ENCODE measurements around the gene RAB8B. TPM values are rescaled to one million over a fixed set of nuclear protein-coding genes. Genes with fewer than 3 reads are reported as not detected.

RAB8B gene
- total RNA-seq, 4 donors from 2014 or later, result 11.0 to 12.9 (median 12.5) TPM

DNA sequence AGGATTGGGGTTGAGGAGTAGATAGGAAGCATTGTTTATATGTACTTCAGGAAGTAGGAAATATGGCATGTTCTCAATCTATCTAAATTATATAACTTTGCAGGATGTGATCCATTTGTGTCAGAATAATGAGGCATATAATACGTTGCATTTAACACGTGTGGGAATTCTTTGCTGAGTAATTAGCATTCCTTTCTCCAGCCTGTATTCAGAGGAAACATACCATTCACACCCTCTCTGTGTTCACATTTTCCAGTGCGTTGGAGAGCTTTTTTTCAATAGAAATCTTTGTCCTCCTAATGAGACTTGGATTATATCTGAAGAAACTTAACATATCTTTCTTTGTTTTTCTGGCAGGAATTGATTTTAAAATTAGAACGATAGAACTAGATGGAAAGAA is 55.0 kb downstream of the RAB8B start:
- Histone ChIP-seq H3K4me3 (no peak overlapping the region), H3K9me3 (no peaks in the 10 kb centered on the region), H3K27ac (peak overlapping the region; percentile 64), H3K27me3 (no peaks in the 10 kb centered on the region), H3K4me1 (peaks cover 56% of the 10 kb centered on the region), H3K36me3 (peaks cover 4% of the 10 kb centered on the region)
- WGBS, result 13% methylated on average over 4 of the region's 4 CpGs
- no peak for DNase-seq (ENCODE audit: low spot score in 2 of 2)
- TF ChIP-seq, protein P1, sequence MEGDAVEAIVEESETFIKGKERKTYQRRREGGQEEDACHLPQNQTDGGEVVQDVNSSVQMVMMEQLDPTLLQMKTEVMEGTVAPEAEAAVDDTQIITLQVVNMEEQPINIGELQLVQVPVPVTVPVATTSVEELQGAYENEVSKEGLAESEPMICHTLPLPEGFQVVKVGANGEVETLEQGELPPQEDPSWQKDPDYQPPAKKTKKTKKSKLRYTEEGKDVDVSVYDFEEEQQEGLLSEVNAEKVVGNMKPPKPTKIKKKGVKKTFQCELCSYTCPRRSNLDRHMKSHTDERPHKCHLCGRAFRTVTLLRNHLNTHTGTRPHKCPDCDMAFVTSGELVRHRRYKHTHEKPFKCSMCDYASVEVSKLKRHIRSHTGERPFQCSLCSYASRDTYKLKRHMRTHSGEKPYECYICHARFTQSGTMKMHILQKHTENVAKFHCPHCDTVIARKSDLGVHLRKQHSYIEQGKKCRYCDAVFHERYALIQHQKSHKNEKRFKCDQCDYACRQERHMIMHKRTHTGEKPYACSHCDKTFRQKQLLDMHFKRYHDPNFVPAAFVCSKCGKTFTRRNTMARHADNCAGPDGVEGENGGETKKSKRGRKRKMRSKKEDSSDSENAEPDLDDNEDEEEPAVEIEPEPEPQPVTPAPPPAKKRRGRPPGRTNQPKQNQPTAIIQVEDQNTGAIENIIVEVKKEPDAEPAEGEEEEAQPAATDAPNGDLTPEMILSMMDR (IDR thresholded peaks at IDR 0.05), result no peak
- TF ChIP-seq EP300 (IDR thresholded peaks at IDR 0.05) (no peak), POLR2AphosphoS5 (IDR thresholded peaks at IDR 0.05) (no peak), POLR2A (IDR thresholded peaks at IDR 0.05) (no peak)

DNA sequence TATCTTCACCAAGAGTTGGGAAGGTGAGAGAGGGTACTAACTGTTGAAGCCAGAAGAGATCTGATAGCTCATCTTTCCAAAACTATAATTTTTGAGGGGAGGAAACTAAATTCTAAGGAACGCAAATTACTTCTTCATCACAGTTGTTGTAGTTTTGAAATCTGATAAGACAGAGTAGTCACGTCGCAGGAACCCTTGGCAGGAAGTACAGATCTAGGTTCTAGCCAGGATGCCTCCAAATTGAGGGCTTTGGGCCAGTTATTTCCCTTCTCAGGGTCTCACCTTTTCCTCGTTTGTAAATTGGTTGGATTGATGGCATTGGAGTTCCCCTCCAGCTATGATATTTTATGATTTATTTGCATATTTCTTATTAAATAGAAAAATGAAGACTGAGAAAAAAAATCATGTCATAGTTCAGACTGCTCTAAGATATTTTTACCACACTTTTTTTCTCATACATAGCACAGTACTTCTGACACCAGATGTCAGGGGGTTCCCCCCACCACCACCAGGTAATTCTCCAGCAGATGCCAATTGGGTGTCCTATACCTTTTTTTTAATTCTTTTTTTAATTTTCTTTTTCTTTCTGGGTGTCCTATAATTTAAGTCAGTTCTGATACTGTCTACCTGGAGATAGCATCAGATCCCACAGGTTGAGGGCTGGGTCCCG is 55.7 kb downstream of the RAB8B start:
- H3K27me3 ChIP-seq, result no peaks in the 10 kb centered on the region
- H3K4me3 ChIP-seq, result no peak overlapping the region
- no peak for DNase-seq (ENCODE audit: low spot score in 2 of 2)
- TF ChIP-seq POLR2AphosphoS5 (IDR thresholded peaks at IDR 0.05) (no peak), POLR2A (IDR thresholded peaks at IDR 0.05) (no peak), EP300 (IDR thresholded peaks at IDR 0.05) (no peak)
- TF ChIP-seq, protein P1 (IDR thresholded peaks at IDR 0.05), result no peak
- peaks cover 50% of the 10 kb centered on the region for H3K4me1 ChIP-seq
- no peaks in the 10 kb centered on the region for H3K9me3 ChIP-seq
- peaks cover 4% of the 10 kb centered on the region for H3K36me3 ChIP-seq
- WGBS, result 45% methylated on average over 5 of the region's 5 CpGs
- H3K27ac ChIP-seq, result peak overlapping the region; percentile 22

DNA sequence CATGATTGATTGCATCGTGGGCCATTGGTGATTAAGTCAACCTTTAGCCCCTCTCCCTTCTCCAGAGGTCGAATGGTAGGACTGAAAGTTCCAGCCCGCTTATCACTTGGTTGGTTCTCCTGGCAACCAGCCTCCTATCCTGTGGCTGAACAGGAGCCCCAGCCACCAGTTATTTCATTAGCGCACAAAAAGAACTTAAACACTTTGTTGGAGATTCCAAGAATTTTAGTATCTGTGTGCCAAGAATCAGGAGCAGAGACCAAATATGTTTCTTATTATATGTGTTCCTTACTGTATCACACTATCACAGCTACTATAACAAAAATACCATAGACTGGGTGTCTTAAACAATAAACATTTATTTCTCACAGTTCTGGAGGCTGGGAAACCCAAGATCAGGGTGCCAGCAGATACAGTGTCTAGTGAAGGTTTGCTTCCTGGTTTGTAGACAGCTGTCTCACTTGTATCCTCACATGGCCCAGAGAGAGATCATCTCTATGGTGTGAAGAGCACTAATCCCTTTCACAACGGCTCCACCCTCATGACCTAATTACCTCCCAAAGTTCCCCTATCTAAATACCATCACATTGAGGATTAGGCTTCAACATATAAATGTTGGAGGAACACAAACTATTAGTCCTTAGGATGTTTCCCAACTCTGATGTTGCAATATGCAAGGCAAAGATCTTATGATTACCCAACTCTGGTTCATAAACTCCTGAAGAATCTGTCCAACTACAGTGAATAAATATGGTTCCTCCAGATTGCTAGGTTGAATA is 57.5 kb downstream of the RAB8B start:
- TF ChIP-seq EP300 (IDR thresholded peaks at IDR 0.05) (no peak), POLR2AphosphoS5 (IDR thresholded peaks at IDR 0.05) (peak; percentile 32 to 80 (median 75))
- WGBS, result 61% methylated on average over 5 of the region's 5 CpGs
- H3K9me3 ChIP-seq, result no peaks in the 10 kb centered on the region
- no peaks in the 10 kb centered on the region for H3K27me3 ChIP-seq
- H3K27ac ChIP-seq, result peak overlapping the region; percentile 65
- peaks cover 45% of the 10 kb centered on the region for H3K4me1 ChIP-seq
- no peak overlapping the region for H3K4me3 ChIP-seq
- no peak for DNase-seq (ENCODE audit: low spot score in 2 of 2)
- peaks cover 18% of the 10 kb centered on the region for H3K36me3 ChIP-seq

DNA sequence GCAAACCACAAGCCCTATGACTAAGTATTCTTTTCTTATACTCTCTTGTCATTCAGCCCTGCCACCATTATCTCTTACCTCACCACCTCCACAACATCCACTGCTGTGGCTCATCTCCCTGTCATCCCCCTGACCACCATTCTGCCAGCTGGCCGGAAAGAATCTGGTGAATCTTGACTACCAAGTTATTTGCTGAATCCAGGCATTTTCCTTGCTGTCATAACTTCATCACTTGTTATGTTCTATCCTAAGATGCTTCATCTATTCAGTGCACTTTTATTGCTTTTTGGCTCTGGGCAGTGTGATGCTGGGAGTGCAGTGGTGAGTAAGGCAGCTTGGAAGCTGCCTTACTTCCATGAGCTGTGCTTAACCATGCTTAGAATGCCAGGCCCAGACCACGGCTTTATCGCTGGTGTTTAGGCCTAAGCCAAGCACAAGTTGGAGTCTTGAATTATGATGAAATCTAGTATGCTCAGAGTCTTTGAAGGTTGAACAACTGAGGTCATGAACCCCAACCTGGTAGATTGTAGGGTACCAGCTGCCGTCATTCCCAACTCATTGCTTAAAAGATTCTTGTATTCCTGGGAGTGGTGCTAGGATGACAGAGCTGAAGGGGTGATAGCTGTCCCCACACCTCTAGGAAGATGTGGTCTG is 61.0 kb downstream of the RAB8B start:
- WGBS, result 85% methylated on average over 4 of the region's 4 CpGs
- H3K27ac ChIP-seq, result no peak overlapping the region
- no peaks in the 10 kb centered on the region for H3K27me3 ChIP-seq
- H3K4me1 ChIP-seq, result peaks cover 19% of the 10 kb centered on the region
- no peaks in the 10 kb centered on the region for H3K9me3 ChIP-seq
- TF ChIP-seq, protein P1 (IDR thresholded peaks at IDR 0.05), result no peak
- TF ChIP-seq POLR2AphosphoS5 (IDR thresholded peaks at IDR 0.05) (no peak), POLR2A (IDR thresholded peaks at IDR 0.05) (no peak), EP300 (IDR thresholded peaks at IDR 0.05) (no peak)
- no peak overlapping the region for H3K4me3 ChIP-seq
- no peak for DNase-seq (ENCODE audit: low spot score in 2 of 2)
- peaks cover 20% of the 10 kb centered on the region for H3K36me3 ChIP-seq

DNA sequence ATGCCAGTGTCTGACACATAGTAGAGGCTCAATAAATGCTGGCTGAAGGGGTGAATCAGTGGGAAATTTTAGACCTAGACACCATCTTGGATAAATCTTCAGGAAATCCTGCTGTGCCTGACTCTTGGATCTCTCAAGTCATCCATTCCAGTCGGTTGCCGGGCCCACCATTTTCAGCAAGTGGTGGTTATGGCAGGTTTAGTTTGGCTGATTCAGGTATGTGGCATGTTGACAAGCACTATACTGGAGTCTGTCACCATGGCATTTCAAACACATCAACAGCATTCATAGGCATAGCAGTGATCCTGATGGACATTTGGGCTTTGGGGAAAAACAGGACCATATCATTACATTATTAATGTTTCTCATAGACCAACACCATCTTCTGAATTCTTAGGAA is 62.3 kb downstream of the RAB8B start:
- WGBS, result 96% methylated on average over 2 of the region's 2 CpGs
- no peaks in the 10 kb centered on the region for H3K9me3 ChIP-seq
- TF ChIP-seq POLR2A (IDR thresholded peaks at IDR 0.05) (no peak), EP300 (IDR thresholded peaks at IDR 0.05) (no peak), POLR2AphosphoS5 (IDR thresholded peaks at IDR 0.05) (no peak)
- TF ChIP-seq, protein P1 (IDR thresholded peaks at IDR 0.05), result no peak
- peaks cover 20% of the 10 kb centered on the region for H3K36me3 ChIP-seq
- no peak for DNase-seq (ENCODE audit: low spot score in 2 of 2)
- H3K27me3 ChIP-seq, result no peaks in the 10 kb centered on the region
- H3K4me1 ChIP-seq, result peaks cover 14% of the 10 kb centered on the region
- H3K4me3 ChIP-seq, result no peak overlapping the region
- no peak overlapping the region for H3K27ac ChIP-seq

Measured in suprapubic skin (tissue), 4 donors.